Pancreas (tissue), 10 donors: ENCODE data around the gene ZSWIM4. TPM values are rescaled to one million over a fixed set of nuclear protein-coding genes. Genes with fewer than 3 reads are reported as not detected.

Experiments
- ATAC-seq, 4 donors: fragments of 200-7000 bp; cut with Tn5 transposase; one replicate each; pipeline versions ENCODE4 v1.8.0 to v1.9.1; 2020; ENCODE audit warnings: mild to moderate bottlenecking in 4 of 4, moderate library complexity in 4 of 4
- DNase-seq, 6 donors: peaks; one replicate each; pipeline ENCODE4 v3.0.0-alpha.2; 2020
- FAIRE-seq: peaks from 2 replicates; lab custom pipeline; 2012; peaks lifted over from hg19 to GRCh38; lab: Jason Lieb, UNC
- H3K27ac ChIP-seq, 4 donors: fragments of 200-600 bp; sonication (generic); 1 replicate in 3 of 4; 2 replicates in 1 of 4; pipeline versions ENCODE4 v1.5.0 to v1.8.0; 2020
- H3K27me3 ChIP-seq, 4 donors: fragments of 200-600 bp; one replicate each; pipeline ENCODE4 v1.8.0; 2021
- H3K36me3 ChIP-seq, 3 donors: fragments of 200-600 bp; sonication (generic) in 1 of 3; one replicate each; pipeline versions ENCODE4 v1.5.0 to v1.8.0; 2020 to 2021
- H3K4me1 ChIP-seq, 3 donors: fragments of 200-600 bp; one replicate each; pipeline ENCODE4 v1.8.0; 2021
- H3K4me3 ChIP-seq, 4 donors: fragments of 200-600 bp; sonication (generic) in 2 of 4; one replicate each; pipeline versions ENCODE4 v1.5.0 to v1.8.0; 2020 to 2021
- H3K9me3 ChIP-seq, 4 donors: fragments of 200-600 bp; one replicate each; pipeline ENCODE4 v1.8.0; 2021
- WGBS, 2 donors: extraction: QIAGEN DNeasy Blood & Tissue Kit; methylation state at CpG; one replicate each; pipeline ENCODE4 v1.1.7; 2013; 5-methylcytosine and 5-hydroxymethylcytosine counted together
- intact Hi-C, 3 donors: fragments of 100-400 bp; cut with DNase I; formaldehyde crosslinking; loops; one replicate each; pipeline versions ENCODE4 v1.11.1 to v1.14.2; 2022
- polyA plus RNA-seq, 2 donors: library from polyadenylated mRNA; stranded (reverse); fragments of 200-250 nt; gene quantifications; one replicate each; pipeline ENCODE4 v1.2.3, GENCODE V29; 2013
- total RNA-seq, 6 donors: library from RNA; stranded (reverse); fragmentation: NEBNext Ultra II Directional in 4 of 6; extraction: Animal tissue kit (Norgen Biotek cat#: 25700) in 4 of 6; gene quantifications; one replicate each; pipeline versions ENCODE4 v1.2.1 to v1.2.4, GENCODE V29; 2021 to 2023
- TF ChIP-seq, protein P1 (sequence below), 4 donors: fragments of 200-600 bp; sonication (generic) in 3 of 4; IDR thresholded peaks; one replicate each; pipeline versions ENCODE4 v1.5.0 to v1.8.0; 2021; ENCODE audit warnings: antibody characterized with exemption in 4 of 4
- donor health status: healthy with polysubstance abuse.
- donor health status: DM: no; HTN: no; CAD: no; lungs with moderate emphysema.
- donor health status: DM: no; HTN: no; CAD: no.
- donor health status: control.
- donor health status: control.
- donor health status: Bipolar disorder and iron deficiency.
- donor health status: DM: yes; HTN: yes; CAD: no.
- donor health status: DM: no; HTN: no; CAD: no.
- donor health status: DM: no; HTN: no; CAD: no.
- donor health status: DM: yes; HTN: yes; CAD: no.

ZSWIM4 gene
- total and polyA plus RNA-seq, 8 donors, result 1.9 to 9.3 (median 3.9) TPM

DNA sequence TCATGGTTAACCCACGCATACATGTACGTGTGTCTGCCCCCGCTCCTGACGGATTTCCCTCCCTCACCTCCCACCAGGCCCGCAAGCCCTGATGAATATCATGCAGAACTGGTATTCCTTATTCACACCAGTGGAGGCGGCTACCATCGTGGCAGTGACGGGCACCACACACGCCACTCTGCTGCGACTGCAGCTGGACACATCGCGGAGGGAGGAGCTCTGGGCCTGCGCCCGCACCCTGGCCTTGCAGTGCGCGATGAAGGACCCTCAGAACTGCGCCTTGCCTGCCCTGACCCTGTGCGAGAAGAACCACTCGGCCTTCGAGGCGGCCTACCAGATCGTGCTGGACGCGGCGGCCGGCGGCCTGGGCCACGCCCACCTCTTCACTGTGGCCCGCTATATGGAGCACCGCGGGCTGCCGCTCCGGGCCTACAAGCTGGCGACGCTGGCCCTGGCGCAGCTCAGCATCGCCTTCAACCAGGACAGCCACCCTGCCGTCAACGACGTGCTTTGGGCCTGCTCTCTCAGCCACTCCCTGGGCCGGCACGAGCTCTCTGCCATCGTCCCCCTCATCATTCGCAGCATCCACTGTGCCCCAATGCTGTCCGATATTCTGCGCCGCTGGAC, 35.0 kb downstream of the ZSWIM4 start:
- intact Hi-C loops, result no loop called here
- Histone ChIP-seq H3K4me1 (peaks cover 0 to 9% (median 0%) of the 10 kb centered on the region in 3 donors), H3K36me3 (peaks cover 0 to 9% (median 0%) of the 10 kb centered on the region in 3 donors), H3K27ac (no peak overlapping the region), H3K4me3 (no peak overlapping the region), H3K9me3 (no peaks in the 10 kb centered on the region), H3K27me3 (no peaks in the 10 kb centered on the region)
- 94 to 95% methylated on average over 47 of the region's 47 CpGs for WGBS, 2 donors
- ATAC-seq, result no peak
- DNase-seq, result peak in 1 of 6 donors; percentile 13
- TF ChIP-seq, protein P1, sequence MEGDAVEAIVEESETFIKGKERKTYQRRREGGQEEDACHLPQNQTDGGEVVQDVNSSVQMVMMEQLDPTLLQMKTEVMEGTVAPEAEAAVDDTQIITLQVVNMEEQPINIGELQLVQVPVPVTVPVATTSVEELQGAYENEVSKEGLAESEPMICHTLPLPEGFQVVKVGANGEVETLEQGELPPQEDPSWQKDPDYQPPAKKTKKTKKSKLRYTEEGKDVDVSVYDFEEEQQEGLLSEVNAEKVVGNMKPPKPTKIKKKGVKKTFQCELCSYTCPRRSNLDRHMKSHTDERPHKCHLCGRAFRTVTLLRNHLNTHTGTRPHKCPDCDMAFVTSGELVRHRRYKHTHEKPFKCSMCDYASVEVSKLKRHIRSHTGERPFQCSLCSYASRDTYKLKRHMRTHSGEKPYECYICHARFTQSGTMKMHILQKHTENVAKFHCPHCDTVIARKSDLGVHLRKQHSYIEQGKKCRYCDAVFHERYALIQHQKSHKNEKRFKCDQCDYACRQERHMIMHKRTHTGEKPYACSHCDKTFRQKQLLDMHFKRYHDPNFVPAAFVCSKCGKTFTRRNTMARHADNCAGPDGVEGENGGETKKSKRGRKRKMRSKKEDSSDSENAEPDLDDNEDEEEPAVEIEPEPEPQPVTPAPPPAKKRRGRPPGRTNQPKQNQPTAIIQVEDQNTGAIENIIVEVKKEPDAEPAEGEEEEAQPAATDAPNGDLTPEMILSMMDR (IDR thresholded peaks at IDR 0.05), result no peak
- FAIRE-seq, result no peak

DNA sequence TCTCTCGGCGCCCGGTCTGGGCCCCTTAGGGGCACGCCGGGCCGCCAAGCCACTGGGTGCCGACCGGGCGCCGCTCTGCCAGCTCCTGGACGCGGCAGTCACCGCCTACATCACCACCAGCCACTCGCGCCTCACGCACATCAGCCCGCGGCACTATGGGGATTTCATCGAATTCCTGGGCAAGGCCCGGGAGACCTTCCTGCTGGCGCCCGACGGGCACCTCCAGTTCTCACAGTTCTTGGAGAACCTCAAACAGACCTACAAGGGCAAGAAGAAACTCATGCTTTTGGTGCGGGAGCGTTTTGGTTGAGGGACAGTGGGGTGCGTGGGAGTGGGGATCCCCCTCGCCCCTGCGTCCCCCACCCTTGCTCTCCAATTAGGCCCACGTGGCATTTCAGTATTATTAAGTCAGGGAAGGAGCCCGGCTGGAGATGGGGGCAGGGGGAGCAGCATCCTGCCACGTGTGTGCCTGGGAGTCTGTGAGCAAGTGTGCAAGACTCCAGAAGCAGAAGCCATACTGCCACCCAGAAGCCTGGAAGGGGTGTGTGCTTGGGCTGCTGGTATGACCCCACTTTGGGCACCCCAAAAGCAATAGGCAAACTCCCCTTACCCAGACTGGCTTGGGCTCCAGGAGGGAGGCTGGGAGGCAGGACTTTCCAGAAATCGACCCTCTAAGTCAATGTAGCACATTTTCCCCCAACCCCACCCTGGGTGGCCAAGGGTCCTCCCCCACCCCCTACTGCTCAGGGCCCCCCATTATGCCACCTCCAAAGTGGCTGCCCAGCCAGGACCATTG, 35.7 kb downstream of the ZSWIM4 start:
- Histone ChIP-seq H3K27ac (no peak overlapping the region), H3K9me3 (no peaks in the 10 kb centered on the region), H3K4me1 (peaks cover 0 to 9% (median 0%) of the 10 kb centered on the region in 3 donors), H3K27me3 (no peaks in the 10 kb centered on the region), H3K4me3 (no peak overlapping the region), H3K36me3 (peaks cover 0 to 14% (median 0%) of the 10 kb centered on the region in 3 donors)
- WGBS, 2 donors, result 88% methylated on average over 32 of the region's 32 CpGs
- intact Hi-C loops, result no loop called here
- DNase-seq (peak in 1 of 6 donors; percentile 44), ATAC-seq (no peak), FAIRE-seq (no peak)
- TF ChIP-seq, protein P1 (IDR thresholded peaks at IDR 0.05), result no peak

DNA sequence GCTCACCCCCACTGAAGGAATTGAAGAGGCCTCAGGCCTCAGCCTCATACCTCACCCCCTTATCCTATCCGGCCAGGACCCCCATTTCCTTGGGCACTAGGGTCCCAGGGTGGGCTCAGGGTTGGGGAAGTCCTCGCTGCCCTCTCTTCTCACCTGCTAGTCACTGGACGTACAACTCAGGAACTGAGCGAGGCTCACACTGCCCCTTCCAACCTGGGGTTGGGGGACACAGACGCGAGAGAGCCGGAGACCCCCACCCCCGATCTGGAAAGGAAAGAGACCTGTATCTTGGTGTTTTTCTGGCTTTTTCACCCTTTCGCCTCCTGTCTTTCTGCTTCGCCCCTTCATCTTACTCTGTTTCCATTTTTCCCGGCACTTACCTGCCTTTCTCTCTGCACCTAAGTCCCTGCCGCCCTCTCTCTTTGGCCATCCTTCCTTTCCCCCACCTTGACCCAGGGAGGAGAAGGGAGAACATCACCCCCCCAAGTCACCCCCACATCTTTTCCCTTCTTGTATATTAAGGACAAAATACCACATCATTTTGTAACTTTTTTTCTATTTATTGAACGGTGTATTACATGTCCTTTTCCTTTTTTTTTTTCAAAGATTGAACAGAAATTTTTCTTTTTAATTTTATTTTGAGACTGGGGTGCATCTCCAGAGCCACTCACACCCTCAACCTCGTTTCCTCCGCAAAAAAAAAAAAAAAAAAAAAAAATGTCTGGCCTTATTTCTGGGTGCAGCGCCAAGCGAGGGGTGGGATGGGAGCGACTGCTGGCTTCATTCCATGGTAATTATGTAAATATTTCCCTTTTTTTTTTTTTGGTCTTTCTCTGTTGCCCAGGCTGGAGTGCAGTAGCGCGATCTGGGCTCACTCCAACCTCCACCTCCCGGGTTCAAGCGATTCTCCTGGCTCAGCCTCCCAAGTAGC, 36.6 kb downstream of the ZSWIM4 start:
- H3K4me1 ChIP-seq, result peaks cover 0 to 12% (median 0%) of the 10 kb centered on the region in 3 donors
- no peaks in the 10 kb centered on the region for H3K9me3 ChIP-seq
- TF ChIP-seq, protein P1 (IDR thresholded peaks at IDR 0.05), result no peak
- peaks cover 0 to 20% (median 0%) of the 10 kb centered on the region in 3 donors for H3K36me3 ChIP-seq
- intact Hi-C loops, result no loop called here
- no peak overlapping the region for H3K4me3 ChIP-seq
- H3K27ac ChIP-seq, result no peak overlapping the region
- WGBS, 2 donors, result 81 to 83% methylated on average over 21 to 22 of the region's 22 CpGs
- FAIRE-seq (no peak), DNase-seq (no peak), ATAC-seq (no peak)
- H3K27me3 ChIP-seq, result no peaks in the 10 kb centered on the region

DNA sequence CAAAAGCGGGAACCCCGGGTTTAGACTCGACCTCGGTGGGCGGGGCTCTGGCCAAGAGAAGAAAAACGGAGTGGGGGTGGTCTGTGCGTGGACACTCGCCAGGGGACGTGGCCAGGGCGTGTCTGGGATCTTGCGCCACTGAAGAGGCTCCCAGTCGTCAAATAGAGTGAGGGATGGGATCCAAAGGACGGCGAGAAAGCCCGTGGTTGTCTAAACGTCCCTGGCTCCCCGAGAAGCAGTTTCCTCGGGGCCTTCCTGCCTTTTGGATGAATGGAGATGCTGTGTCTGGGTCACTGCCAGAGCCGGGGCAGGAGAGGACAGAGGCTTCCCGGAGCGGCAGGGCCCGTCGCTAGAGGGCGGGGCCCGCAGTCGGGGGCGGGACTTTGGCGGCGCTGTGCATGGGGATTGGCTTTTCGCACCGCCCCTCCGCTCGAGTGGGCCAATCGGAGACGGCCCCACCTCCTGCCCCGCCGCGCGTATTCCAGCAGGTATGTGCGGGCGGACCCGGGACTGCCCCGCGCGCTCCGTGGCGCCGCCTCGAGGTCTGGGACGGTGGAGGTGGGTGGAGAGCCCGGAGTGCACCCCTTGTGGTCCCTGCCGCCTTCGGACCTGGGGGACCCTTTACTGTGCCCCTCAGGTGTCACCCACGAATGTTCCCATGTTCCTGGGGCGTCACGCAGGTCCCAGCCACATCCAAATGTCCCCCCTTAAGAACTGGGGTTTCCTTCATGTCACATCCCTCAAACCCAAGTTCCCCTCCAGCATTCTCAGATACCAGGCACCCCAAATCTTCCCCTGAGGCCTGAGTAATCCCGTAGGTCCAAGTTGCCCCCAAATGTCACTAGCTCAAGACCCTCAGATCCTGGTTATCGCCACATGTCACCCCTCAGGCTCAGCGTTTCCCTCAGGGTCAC, 38.3 kb downstream of the ZSWIM4 start:
- H3K27me3 ChIP-seq, result no peaks in the 10 kb centered on the region
- DNase-seq, result peak; percentile 92 to 98 (median 97)
- H3K36me3 ChIP-seq, result peaks cover 0 to 20% (median 0%) of the 10 kb centered on the region in 3 donors
- intact Hi-C loops, result no loop called here
- FAIRE-seq, result no peak
- peak overlapping the region in 3 of 4 donors; percentile 6 to 40 (median 26) for H3K4me3 ChIP-seq
- H3K27ac ChIP-seq, result peak overlapping the region; percentile 20 to 72 (median 49)
- TF ChIP-seq, protein P1 (IDR thresholded peaks at IDR 0.05), result peak in 2 of 4 donors; percentile 11 to 34
- 5 to 6% methylated on average over 41 to 59 of the region's 59 CpGs for WGBS, 2 donors
- H3K4me1 ChIP-seq, result peaks cover 0 to 19% (median 0%) of the 10 kb centered on the region in 3 donors
- H3K9me3 ChIP-seq, result no peaks in the 10 kb centered on the region
- ATAC-seq, result peak; percentile 92 to 96 (median 95)
